LNCaP clone FGC (cell line): ENCODE results near the gene ETV3L.

Experiments
- DNase-seq: peaks from one replicate; pipeline ENCODE4 v3.0.0-alpha.2; 2011; ENCODE audit warnings: low read depth
- H3K4me3 ChIP-seq: 2 replicates; pipeline ENCODE4 v1.5.1; 2011; ENCODE audit warnings: mild to moderate bottlenecking, low read depth, low read length, control low read depth
- TF ChIP-seq, protein P1 (sequence below): IDR thresholded peaks from 2 replicates; pipeline ENCODE4 v1.5.1; 2012; ENCODE audit warnings: mild to moderate bottlenecking; ENCODE audit not compliant: control insufficient read depth, insufficient read depth; ENCODE audit errors: extremely low read depth

ETV3L gene

GRCh38 chr1:157099633-157100009 lies at the start of gene ETV3L:
Gene ETV3L, minus strand, starts transcription at chr1:157099808. Its CDS starts 285 bp downstream, at chr1:157099523.
- TF ChIP-seq, protein P1, sequence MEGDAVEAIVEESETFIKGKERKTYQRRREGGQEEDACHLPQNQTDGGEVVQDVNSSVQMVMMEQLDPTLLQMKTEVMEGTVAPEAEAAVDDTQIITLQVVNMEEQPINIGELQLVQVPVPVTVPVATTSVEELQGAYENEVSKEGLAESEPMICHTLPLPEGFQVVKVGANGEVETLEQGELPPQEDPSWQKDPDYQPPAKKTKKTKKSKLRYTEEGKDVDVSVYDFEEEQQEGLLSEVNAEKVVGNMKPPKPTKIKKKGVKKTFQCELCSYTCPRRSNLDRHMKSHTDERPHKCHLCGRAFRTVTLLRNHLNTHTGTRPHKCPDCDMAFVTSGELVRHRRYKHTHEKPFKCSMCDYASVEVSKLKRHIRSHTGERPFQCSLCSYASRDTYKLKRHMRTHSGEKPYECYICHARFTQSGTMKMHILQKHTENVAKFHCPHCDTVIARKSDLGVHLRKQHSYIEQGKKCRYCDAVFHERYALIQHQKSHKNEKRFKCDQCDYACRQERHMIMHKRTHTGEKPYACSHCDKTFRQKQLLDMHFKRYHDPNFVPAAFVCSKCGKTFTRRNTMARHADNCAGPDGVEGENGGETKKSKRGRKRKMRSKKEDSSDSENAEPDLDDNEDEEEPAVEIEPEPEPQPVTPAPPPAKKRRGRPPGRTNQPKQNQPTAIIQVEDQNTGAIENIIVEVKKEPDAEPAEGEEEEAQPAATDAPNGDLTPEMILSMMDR: no peak
- H3K4me3 ChIP-seq: no peak within 1 kb of the TSS
- DNase-seq: no peak

DNA sequence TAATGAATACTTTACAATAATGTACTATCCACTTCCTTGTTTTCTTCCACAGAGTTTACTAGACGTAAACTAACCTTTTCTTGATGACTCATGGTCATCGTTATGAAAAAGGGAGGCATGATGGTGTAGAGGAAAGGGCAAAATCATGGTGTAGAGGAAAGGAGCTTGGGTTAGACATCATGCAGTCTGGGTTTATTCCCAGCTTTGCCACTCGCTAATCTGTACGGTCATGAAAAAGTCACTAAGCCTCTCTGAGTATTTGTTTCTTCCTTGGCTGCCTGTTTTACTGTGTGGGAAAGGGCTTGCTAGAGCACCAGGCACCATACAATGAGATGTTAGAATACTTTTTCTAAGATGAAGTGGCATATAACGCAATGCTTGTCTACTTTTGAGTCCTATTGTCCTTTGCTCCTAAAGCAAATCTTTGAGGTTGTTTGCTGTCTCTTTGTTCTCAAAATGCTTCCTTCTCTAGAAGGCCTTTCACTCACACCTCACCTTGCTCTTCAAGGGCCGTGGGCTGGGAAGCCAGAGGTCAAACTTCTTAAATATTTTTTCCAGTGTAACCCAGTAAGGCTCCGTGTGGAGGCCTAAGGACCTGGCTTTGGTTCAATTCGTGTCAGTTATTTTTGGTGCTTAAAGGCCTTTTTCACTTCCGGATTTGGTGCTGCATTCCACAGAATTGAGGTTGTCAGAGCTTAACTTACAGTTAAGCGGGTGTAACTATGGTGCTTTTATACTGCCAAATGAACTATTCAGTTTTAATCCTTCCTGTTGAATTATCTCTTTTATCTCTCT lies 48.5 kb upstream of the ETV3L start:
- DNase-seq: no peak
- no peak overlapping the region for H3K4me3 ChIP-seq
- TF ChIP-seq, protein P1: no peak

DNA sequence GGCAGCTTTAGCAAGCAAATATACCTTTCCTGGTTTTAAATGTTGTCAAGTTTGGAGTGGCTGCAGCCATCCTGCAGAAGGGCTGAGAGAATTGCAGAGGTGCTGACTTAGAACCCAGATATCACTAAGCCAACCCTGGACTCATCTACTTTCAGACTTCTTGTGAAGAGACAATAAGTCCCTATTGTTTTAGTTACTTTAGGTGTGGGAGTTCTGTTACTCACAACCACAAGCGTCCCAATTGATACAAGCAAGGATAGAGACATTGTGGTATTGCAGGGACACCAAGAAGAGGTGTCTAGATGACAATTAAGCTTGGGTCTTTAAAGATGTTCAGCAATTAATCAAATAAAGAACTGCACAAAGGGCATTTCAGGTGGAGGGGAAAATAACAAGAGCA lies 47.4 kb upstream of the ETV3L start:
- TF ChIP-seq, protein P1: no peak
- no peak overlapping the region for H3K4me3 ChIP-seq
- no peak for DNase-seq

DNA sequence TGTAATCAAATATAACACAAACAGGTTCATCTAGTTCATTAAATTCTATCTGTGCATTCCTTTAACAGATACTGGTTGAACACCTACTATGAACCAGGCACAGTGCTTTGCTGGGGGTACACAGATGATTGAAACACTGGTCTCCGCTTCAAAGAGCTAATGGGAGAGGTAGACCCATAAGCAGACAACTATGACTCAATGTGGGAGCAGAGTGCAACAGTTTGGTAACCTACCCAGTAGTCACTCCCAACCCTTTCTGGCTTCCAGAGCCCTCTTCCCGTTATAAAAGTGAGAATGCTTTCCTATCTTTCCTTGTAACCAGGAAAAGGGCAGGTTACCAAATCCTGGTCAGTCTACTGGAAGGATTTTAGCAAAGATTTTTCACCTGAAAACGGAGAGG lies 46.6 kb upstream of the ETV3L start:
- no peak for DNase-seq
- H3K4me3 ChIP-seq: no peak overlapping the region
- TF ChIP-seq, protein P1: no peak

DNA sequence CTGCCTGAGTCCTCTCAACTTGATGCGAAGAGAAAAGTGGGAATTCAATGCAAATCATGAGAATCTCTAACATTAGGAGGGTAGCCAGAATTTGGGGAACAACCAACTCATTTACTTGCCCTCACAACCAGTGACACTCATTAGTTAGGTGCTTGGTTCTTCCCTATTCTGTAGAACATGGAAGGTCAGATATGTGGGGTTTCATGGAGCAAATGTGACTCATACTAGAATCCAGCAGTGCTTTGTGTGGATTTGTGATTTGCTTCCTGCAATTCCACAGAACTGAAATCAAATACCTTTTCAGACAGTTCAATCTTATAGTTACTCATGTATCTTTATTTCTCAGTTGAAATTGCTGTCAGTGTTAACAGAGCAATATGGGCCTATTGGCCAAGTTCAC lies 45.5 kb upstream of the ETV3L start:
- no peak overlapping the region for H3K4me3 ChIP-seq
- TF ChIP-seq, protein P1: no peak
- DNase-seq: no peak

- no peak overlapping the region for H3K4me3 ChIP-seq
- TF ChIP-seq, protein P1: no peak
- no peak for DNase-seq
Measured at GRCh38 chr1:157144509-157144908, 44.9 kb upstream of the ETV3L start.

GRCh38 chr1:157142765-157143423 lies 43.3 kb upstream of the ETV3L start:
- no peak overlapping the region for H3K4me3 ChIP-seq
- DNase-seq: no peak
- TF ChIP-seq, protein P1: no peak
